Germinal center (tissue), 1 donor: ENCODE measurements around the gene MAPK13.
"Not testable (repeated sequence)": the region's sequence is repeated elsewhere in the genome, so short reads cannot be mapped to it uniquely, and the experiment has no call there.

Experiments used
- DNase-seq: peaks from one replicate; pipeline ENCODE4 v3.0.0; 2012; ENCODE audit warnings: mixed read lengths, low spot score

Gene MAPK13

GRCh38 chr6:36114798-36115408 lies 15.4 kb upstream of the MAPK13 start:
- no peak for DNase-seq

DNA sequence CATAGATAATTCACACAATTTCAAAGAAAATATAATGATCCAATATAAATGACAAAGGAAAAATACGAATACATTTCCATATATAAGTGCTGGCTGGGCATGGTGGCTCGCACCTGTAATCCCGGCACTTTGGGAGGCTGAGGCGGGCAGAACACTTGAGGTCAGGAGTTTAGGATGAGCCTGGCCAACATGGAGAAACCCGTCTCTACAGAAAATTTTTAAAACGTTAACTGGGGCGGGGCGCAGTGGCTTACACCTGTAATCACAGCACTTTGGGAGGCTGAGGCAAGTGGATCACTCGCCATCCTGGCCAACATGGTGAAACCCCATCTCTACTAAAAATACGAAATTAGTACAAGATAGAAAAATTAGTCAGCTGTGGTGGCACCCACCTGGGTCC lies 14.9 kb upstream of the MAPK13 start:
- no peak for DNase-seq

GRCh38 chr6:36116066-36116864 lies 14.0 kb upstream of the MAPK13 start:
- no peak for DNase-seq

DNA sequence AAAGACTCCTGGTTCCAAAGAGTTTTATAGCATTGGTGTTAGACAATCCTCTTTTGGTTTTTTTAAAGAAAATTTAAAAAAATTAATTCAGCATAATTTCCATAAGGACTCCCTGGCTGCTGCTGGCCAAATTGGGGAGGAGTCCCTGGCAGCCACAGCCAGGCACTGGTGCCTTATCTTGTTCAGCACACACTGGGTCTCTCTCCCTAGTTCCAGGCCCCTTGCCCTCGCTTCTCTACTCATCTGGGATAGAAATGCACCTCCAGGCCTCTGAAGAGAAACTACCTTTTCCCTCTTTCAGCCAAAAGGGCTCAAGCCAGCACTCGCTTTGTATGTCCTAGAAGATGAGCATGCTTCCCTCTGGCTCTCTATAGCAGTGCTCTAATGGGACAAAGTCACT lies 13.4 kb upstream of the MAPK13 start:
- no peak for DNase-seq

GRCh38 chr6:36117658-36118549 lies 12.4 kb upstream of the MAPK13 start:
- no peak for DNase-seq

- no peak for DNase-seq
These were observed 11.7 kb upstream of the MAPK13 start for GRCh38 chr6:36118550-36119107.

GRCh38 chr6:36119209-36119608 lies 11.1 kb upstream of the MAPK13 start:
- DNase-seq = no peak

- DNase-seq = no peak
These were observed 10.3 kb upstream of the MAPK13 start for GRCh38 chr6:36120018-36120417.

GRCh38 chr6:36120539-36120938 lies 9.8 kb upstream of the MAPK13 start:
- peak; percentile 48 for DNase-seq

- DNase-seq = peak; percentile 31
These were observed 9.1 kb upstream of the MAPK13 start for GRCh38 chr6:36120979-36121786.

DNA sequence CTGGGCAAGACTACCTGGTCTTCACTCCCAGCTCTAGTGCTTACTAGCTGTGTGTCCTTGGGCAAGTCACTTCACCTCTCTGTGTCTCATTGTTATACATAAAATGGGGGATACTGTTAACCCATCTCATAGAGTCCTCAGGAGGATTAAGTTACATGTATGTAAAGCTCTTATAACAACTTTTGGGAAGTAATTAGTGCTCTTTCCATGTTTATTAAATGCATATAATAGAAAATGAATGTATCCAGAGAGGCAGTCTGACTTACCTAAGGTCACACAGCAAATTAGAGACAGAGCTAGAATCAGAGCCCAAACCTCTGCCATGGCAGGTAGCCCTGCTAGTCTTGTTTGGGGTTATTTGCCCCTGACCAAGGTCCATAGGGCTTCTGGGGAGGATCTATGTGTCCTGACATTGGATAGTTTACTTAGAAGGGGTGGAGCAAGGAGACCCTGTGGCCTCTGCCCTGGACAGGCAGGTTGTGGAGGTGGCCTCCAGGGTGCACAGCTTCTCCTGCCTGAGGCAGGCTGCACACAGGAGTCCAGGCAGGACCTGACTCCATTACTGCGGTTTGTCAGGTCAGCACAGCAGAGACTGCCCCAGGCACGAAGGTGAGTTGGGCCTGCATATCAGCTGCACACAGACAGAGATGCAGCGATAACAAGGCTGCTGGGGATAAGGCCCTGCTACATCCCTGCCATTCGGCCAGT lies 8.4 kb upstream of the MAPK13 start:
- DNase-seq = no peak

DNA sequence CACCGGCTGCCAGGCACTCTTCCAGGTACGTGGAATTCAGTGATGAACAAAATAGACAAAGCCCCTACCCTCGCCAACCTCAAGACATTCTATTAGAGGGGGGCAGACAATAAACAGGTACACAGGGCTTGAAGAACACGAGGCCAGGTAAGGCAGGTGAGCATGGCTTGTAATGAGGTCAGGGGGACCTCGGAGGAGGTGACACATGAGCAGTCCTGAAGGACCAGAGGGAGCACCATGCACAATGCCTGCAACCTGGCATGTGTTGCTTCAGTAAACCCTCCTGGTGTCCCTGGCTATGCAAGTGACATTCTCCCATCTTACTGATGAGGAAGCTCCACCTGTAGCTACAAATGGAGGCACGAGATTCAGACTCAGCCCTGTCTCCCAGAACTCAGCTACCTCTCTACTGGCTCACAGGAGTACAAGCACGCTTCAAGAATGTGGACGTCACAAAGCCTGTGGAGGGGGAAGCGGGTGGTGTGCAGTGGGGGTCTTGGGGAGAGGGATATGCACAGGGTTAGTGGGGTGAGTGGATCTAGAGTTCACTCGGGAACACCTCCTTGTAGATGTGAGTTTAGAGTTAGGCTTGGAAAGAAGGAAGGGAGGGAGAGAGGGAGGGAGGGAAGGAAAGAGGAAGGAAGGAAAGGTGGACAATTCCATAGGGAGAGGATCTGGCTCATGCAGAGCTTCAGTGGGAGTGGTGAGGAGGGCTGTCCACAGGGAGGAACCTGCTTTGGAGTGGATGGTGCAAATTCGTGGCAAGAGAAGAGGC lies 7.6 kb upstream of the MAPK13 start:
- no peak for DNase-seq

- peak; percentile 85 for DNase-seq
These were observed 6.8 kb upstream of the MAPK13 start for GRCh38 chr6:36123270-36124139.

DNA sequence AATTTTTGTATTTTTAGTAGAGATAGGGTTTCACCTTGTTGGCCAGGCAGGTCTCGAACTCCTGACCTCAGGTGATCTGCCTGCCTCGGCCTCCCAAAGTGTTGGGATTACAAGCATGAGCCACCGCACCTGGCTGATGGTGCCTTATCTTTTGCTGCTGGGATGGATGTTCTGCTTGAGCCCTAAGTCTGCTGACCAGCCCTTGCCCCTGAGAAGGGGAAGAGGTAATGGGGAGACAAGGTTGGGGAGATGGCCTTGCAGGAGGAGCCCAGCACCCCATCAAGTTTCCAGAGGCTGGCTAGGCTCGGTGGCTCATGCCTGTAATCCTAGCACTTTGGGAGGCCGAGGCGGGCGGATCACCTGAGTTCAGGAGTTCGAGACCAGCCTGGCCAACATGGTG lies 6.0 kb upstream of the MAPK13 start:
- DNase-seq = not testable (repeated sequence)

- no peak for DNase-seq
These were observed 5.4 kb upstream of the MAPK13 start for GRCh38 chr6:36124881-36125280.

- no peak for DNase-seq
These were observed 4.7 kb upstream of the MAPK13 start for GRCh38 chr6:36125575-36125974.

DNA sequence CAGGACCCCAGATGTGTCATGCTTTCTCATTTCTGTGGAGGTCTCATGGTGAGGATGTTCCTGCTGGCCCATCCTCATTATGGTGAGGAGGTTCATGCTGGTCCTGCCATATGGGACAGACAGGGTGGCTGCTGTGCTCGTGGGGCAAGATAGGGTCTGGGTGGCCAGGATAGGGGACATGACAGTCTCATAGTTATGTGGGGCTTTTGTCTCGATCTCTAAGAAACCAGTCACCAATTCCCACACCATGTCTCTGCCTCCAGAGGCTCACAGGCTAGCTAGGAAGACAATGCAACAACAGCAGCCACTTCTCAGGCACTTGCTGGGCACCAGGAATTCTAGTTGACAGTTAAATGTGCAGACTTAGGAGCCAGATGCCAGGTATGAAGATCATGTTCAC lies 4.2 kb upstream of the MAPK13 start:
- DNase-seq = no peak

GRCh38 chr6:36126553-36127458 lies 3.5 kb upstream of the MAPK13 start:
- DNase-seq = no peak
